Measurements from ENCODE around the gene IL3. TPM values are rescaled to one million over a fixed set of nuclear protein-coding genes. Genes with fewer than 3 reads are reported as not detected.

The IL3 gene
- total and polyA plus RNA-seq, 5 donors from 2014 or later, result not detected

GRCh38 chr5:132095424-132095972 lies 35.0 kb downstream of the IL3 start:
- Histone ChIP-seq H3K27me3 (ENCODE audit: control insufficient read depth, insufficient read depth, low read length) (no peaks in the 10 kb centered on the region), H3K4me1 (ENCODE audit: control insufficient read depth, insufficient read depth, low read length, poor library complexity, severe bottlenecking) (peaks cover 5% of the 10 kb centered on the region), H3K4me3 (ENCODE audit: low read depth, low read length) (no peak overlapping the region), H3K36me3 (ENCODE audit: control insufficient read depth, insufficient read depth, low read length) (no peaks in the 10 kb centered on the region), H3K9me3 (ENCODE audit: control insufficient read depth in 2 of 2, low read length in 2 of 2) (no peaks in the 10 kb centered on the region), H3K27ac (ENCODE audit: insufficient read depth, low read length, poor library complexity, severe bottlenecking) (no peak overlapping the region)
- Mint-ChIP-seq H3K9me3 (peaks cover 0 to 3% (median 0%) of the 10 kb centered on the region in 7 donors), H3K27ac (no peak overlapping the region), H3K27me3 (no peaks in the 10 kb centered on the region), H3K4me1 (peaks cover 10 to 18% (median 15%) of the 10 kb centered on the region in 4 donors), H3K36me3 (peaks cover 4% of the 10 kb centered on the region), H3K4me3 (no peak overlapping the region)
- ATAC-seq (ENCODE audit: low read depth in 2 of 2) (peak; percentile 10 to 30), DNase-seq (no peak)

GRCh38 chr5:132096904-132097303 lies 36.4 kb downstream of the IL3 start:
- Mint-ChIP-seq H3K36me3 (peaks cover 4% of the 10 kb centered on the region), H3K4me3 (peak overlapping the region in 1 of 4 donors; percentile 20), H3K9me3 (peaks cover 0 to 3% (median 0%) of the 10 kb centered on the region in 7 donors), H3K4me1 (peaks cover 17 to 24% (median 21%) of the 10 kb centered on the region in 4 donors), H3K27me3 (no peaks in the 10 kb centered on the region), H3K27ac (peak overlapping the region in 1 of 3 donors; percentile 48)
- no peaks in the 10 kb centered on the region for H3K27me3 ChIP-seq (ENCODE audit: control insufficient read depth, insufficient read depth, low read length)
- no peak overlapping the region for H3K4me3 ChIP-seq (ENCODE audit: low read depth, low read length)
- H3K4me1 ChIP-seq (ENCODE audit: control insufficient read depth, insufficient read depth, low read length, poor library complexity, severe bottlenecking), result peaks cover 19% of the 10 kb centered on the region
- DNase-seq (no peak), ATAC-seq (ENCODE audit: low read depth in 2 of 2) (no peak)
- H3K27ac ChIP-seq (ENCODE audit: insufficient read depth, low read length, poor library complexity, severe bottlenecking), result no peak overlapping the region
- no peaks in the 10 kb centered on the region for H3K9me3 ChIP-seq (ENCODE audit: control insufficient read depth in 2 of 2, low read length in 2 of 2)
- no peaks in the 10 kb centered on the region for H3K36me3 ChIP-seq (ENCODE audit: control insufficient read depth, insufficient read depth, low read length)

GRCh38 chr5:132098151-132098594 lies 37.7 kb downstream of the IL3 start:
- Mint-ChIP-seq H3K4me3 (no peak overlapping the region), H3K27ac (no peak overlapping the region), H3K27me3 (no peaks in the 10 kb centered on the region), H3K4me1 (peaks cover 17 to 37% (median 28%) of the 10 kb centered on the region in 4 donors), H3K36me3 (peaks cover 4% of the 10 kb centered on the region), H3K9me3 (peaks cover 0 to 3% (median 0%) of the 10 kb centered on the region in 7 donors)
- Histone ChIP-seq H3K4me3 (ENCODE audit: low read depth, low read length) (no peak overlapping the region), H3K27me3 (ENCODE audit: control insufficient read depth, insufficient read depth, low read length) (no peaks in the 10 kb centered on the region), H3K4me1 (ENCODE audit: control insufficient read depth, insufficient read depth, low read length, poor library complexity, severe bottlenecking) (peaks cover 31% of the 10 kb centered on the region), H3K9me3 (ENCODE audit: control insufficient read depth in 2 of 2, low read length in 2 of 2) (no peaks in the 10 kb centered on the region), H3K36me3 (ENCODE audit: control insufficient read depth, insufficient read depth, low read length) (no peaks in the 10 kb centered on the region), H3K27ac (ENCODE audit: insufficient read depth, low read length, poor library complexity, severe bottlenecking) (no peak overlapping the region)
- ATAC-seq (ENCODE audit: low read depth in 2 of 2) (no peak), DNase-seq (no peak)

- H3K9me3 Mint-ChIP-seq, result peaks cover 0 to 3% (median 0%) of the 10 kb centered on the region in 7 donors
- Histone ChIP-seq H3K27me3 (ENCODE audit: control insufficient read depth, insufficient read depth, low read length) (no peaks in the 10 kb centered on the region), H3K4me1 (ENCODE audit: control insufficient read depth, insufficient read depth, low read length, poor library complexity, severe bottlenecking) (peaks cover 36% of the 10 kb centered on the region), H3K4me3 (ENCODE audit: low read depth, low read length) (no peak overlapping the region), H3K36me3 (ENCODE audit: control insufficient read depth, insufficient read depth, low read length) (no peaks in the 10 kb centered on the region), H3K27ac (ENCODE audit: insufficient read depth, low read length, poor library complexity, severe bottlenecking) (no peak overlapping the region), H3K9me3 (ENCODE audit: control insufficient read depth in 2 of 2, low read length in 2 of 2) (no peaks in the 10 kb centered on the region)
- H3K4me3 Mint-ChIP-seq, result no peak overlapping the region
- peak overlapping the region in 2 of 3 donors; percentile 72 to 77 for H3K27ac Mint-ChIP-seq
- peaks cover 18 to 41% (median 32%) of the 10 kb centered on the region in 4 donors for H3K4me1 Mint-ChIP-seq
- peaks cover 4% of the 10 kb centered on the region for H3K36me3 Mint-ChIP-seq
- DNase-seq (no peak), ATAC-seq (ENCODE audit: low read depth in 2 of 2) (no peak)
- no peaks in the 10 kb centered on the region for H3K27me3 Mint-ChIP-seq
These were observed 38.2 kb downstream of the IL3 start for GRCh38 chr5:132098621-132099020.

GRCh38 chr5:132099076-132099748 lies 38.8 kb downstream of the IL3 start:
- Mint-ChIP-seq H3K4me1 (peaks cover 18 to 47% (median 36%) of the 10 kb centered on the region in 4 donors), H3K27ac (peak overlapping the region; percentile 15 to 77 (median 72)), H3K36me3 (no peaks in the 10 kb centered on the region), H3K9me3 (peaks cover 0 to 1% (median 0%) of the 10 kb centered on the region in 7 donors), H3K4me3 (peak overlapping the region in 1 of 4 donors; percentile 7), H3K27me3 (no peaks in the 10 kb centered on the region)
- Histone ChIP-seq H3K27ac (ENCODE audit: insufficient read depth, low read length, poor library complexity, severe bottlenecking) (no peak overlapping the region), H3K9me3 (ENCODE audit: control insufficient read depth in 2 of 2, low read length in 2 of 2) (no peaks in the 10 kb centered on the region), H3K4me3 (ENCODE audit: low read depth, low read length) (no peak overlapping the region), H3K27me3 (ENCODE audit: control insufficient read depth, insufficient read depth, low read length) (no peaks in the 10 kb centered on the region), H3K4me1 (ENCODE audit: control insufficient read depth, insufficient read depth, low read length, poor library complexity, severe bottlenecking) (peaks cover 42% of the 10 kb centered on the region), H3K36me3 (ENCODE audit: control insufficient read depth, insufficient read depth, low read length) (no peaks in the 10 kb centered on the region)
- DNase-seq (peak in 1 of 3 donors; percentile 41), ATAC-seq (ENCODE audit: low read depth in 2 of 2) (peak in 1 of 2 donors; percentile 14)

GRCh38 chr5:132099905-132100304 lies 39.5 kb downstream of the IL3 start:
- Histone ChIP-seq H3K4me3 (ENCODE audit: low read depth, low read length) (no peak overlapping the region), H3K27ac (ENCODE audit: insufficient read depth, low read length, poor library complexity, severe bottlenecking) (no peak overlapping the region), H3K9me3 (ENCODE audit: control insufficient read depth in 2 of 2, low read length in 2 of 2) (no peaks in the 10 kb centered on the region), H3K4me1 (ENCODE audit: control insufficient read depth, insufficient read depth, low read length, poor library complexity, severe bottlenecking) (peaks cover 49% of the 10 kb centered on the region), H3K27me3 (ENCODE audit: control insufficient read depth, insufficient read depth, low read length) (no peaks in the 10 kb centered on the region), H3K36me3 (ENCODE audit: control insufficient read depth, insufficient read depth, low read length) (no peaks in the 10 kb centered on the region)
- no peak for ATAC-seq (ENCODE audit: low read depth in 2 of 2)
- Mint-ChIP-seq H3K36me3 (no peaks in the 10 kb centered on the region), H3K9me3 (peaks cover 0 to 1% (median 0%) of the 10 kb centered on the region in 7 donors), H3K4me1 (peaks cover 20 to 54% (median 42%) of the 10 kb centered on the region in 4 donors), H3K27ac (peak overlapping the region in 1 of 3 donors; percentile 77), H3K27me3 (no peaks in the 10 kb centered on the region), H3K4me3 (peak overlapping the region in 2 of 4 donors; percentile 2 to 4)
- no peak for DNase-seq

GRCh38 chr5:132100672-132101261 lies 40.3 kb downstream of the IL3 start:
- ATAC-seq (ENCODE audit: low read depth in 2 of 2) (no peak), DNase-seq (peak in 2 of 3 donors; percentile 26 to 38)
- Mint-ChIP-seq H3K36me3 (no peaks in the 10 kb centered on the region), H3K4me3 (peak overlapping the region in 2 of 4 donors; percentile 34 to 57), H3K27ac (peak overlapping the region in 2 of 3 donors; percentile 16 to 78), H3K4me1 (peaks cover 20 to 62% (median 46%) of the 10 kb centered on the region in 4 donors), H3K27me3 (no peaks in the 10 kb centered on the region), H3K9me3 (peaks cover 0 to 1% (median 0%) of the 10 kb centered on the region in 7 donors)
- peaks cover 55% of the 10 kb centered on the region for H3K4me1 ChIP-seq (ENCODE audit: control insufficient read depth, insufficient read depth, low read length, poor library complexity, severe bottlenecking)
- H3K27ac ChIP-seq (ENCODE audit: insufficient read depth, low read length, poor library complexity, severe bottlenecking), result peak overlapping the region; percentile 73
- no peak overlapping the region for H3K4me3 ChIP-seq (ENCODE audit: low read depth, low read length)
- no peaks in the 10 kb centered on the region for H3K9me3 ChIP-seq (ENCODE audit: control insufficient read depth in 2 of 2, low read length in 2 of 2)
- H3K27me3 ChIP-seq (ENCODE audit: control insufficient read depth, insufficient read depth, low read length), result no peaks in the 10 kb centered on the region
- no peaks in the 10 kb centered on the region for H3K36me3 ChIP-seq (ENCODE audit: control insufficient read depth, insufficient read depth, low read length)

All from CD4-positive, CD25-positive, alpha-beta regulatory T cell (primary cell).